ENCODE data around the gene WTAP. TPM values are rescaled to one million over a fixed set of nuclear protein-coding genes. Genes with fewer than 3 reads are reported as not detected.

The WTAP gene
- total and polyA plus RNA-seq, 2 of the 4 experiments (the other 2 are of a cell fraction), result 30.2 to 92.3 TPM

- ChIA-PET POLR2A (ENCODE audit: unreplicated experiment) (interaction anchor here (0.6 kb wide), 1 partner anchor 205 kb away, joined by 3 read pairs; no protein-coding TSS in a partner anchor), CTCF (interaction anchor here (0.6 to 1.9 kb wide), 10 partner anchors 9 to 764 kb away, joined by 3 to 5 read pairs (median 4); partner anchors contain the start of genes MRPL18 and TCP1)
- Histone ChIP-seq H2BK120ac (ENCODE audit: low read depth, low read length) (peak overlapping the region; percentile 46; the same call in 1 of the 2 replicates), H3K18ac (ENCODE audit: low read depth, low read length) (peak overlapping the region; percentile 76), H3K79me1 (ENCODE audit: low read depth in 1 of 2, low read length in 2 of 2) (peaks cover 21 to 61% of the 10 kb centered on the region in 2 experiments; a peak in 3 of 4 replicates), H3K56ac (ENCODE audit: extremely low read depth, insufficient read depth, low read length) (no peak overlapping the region), H4K20me1 (ENCODE audit: insufficient read depth, low read length) (peaks cover 11% of the 10 kb centered on the region), H3K23ac (ENCODE audit: low read depth, low read length) (peak overlapping the region; percentile 97), H2AFZ (replicated peaks; ENCODE audit: low read length, poor library complexity) (peak overlapping the region; percentile 0), H2BK5ac (ENCODE audit: low read depth, low read length, poor library complexity, severe bottlenecking) (peak overlapping the region; percentile 81), H4K91ac (ENCODE audit: insufficient read depth, low read depth, low read length) (peak overlapping the region; percentile 40), H4K5ac (ENCODE audit: low read depth, low read length) (peak overlapping the region; percentile 63; the same call in 1 of the 2 replicates), H2BK15ac (ENCODE audit: low read depth, low read length) (0 out of 3 replicates have a peak overlapping the region, but pooled peaks have one; percentile 55), H3K9me1 (ENCODE audit: insufficient read depth, low read length) (peaks cover 15% of the 10 kb centered on the region), H2AK9ac (replicated peaks; ENCODE audit: low read depth, low read length, poor library complexity) (peak overlapping the region; percentile 88), H3K9ac (ENCODE audit: low read depth, low read length) (peak overlapping the region; percentile 78), H3K27ac (ENCODE audit: insufficient read depth, low read length) (peak overlapping the region; percentile 79), H4K8ac (ENCODE audit: low read depth in 2 of 2, low read length in 2 of 2) (peak overlapping the region in 1 of 2 experiments; percentile 62; a peak in 3 of 4 replicates), H2AK5ac (ENCODE audit: low read depth, low read length) (peak overlapping the region; percentile 77; the same call in 1 of the 2 replicates), H3K4me1 (ENCODE audit: control insufficient read depth, insufficient read depth, low read length) (peaks cover 12% of the 10 kb centered on the region), H3K36me3 (ENCODE audit: control insufficient read depth, insufficient read depth, low read length) (peaks cover 30% of the 10 kb centered on the region), H3K4me2 (ENCODE audit: low read depth, low read length) (peak overlapping the region; percentile 97), H3K27me3 (ENCODE audit: control insufficient read depth, insufficient read depth, low read length) (no peaks in the 10 kb centered on the region), H3K9me3 (ENCODE audit: control insufficient read depth, insufficient read depth, low read length) (no peaks in the 10 kb centered on the region), H3K4ac (ENCODE audit: low read depth, low read length) (peak overlapping the region; percentile 74), H3K4me3 (ENCODE audit: insufficient read depth, low read depth, low read length) (peak overlapping the region; percentile 99), H2BK20ac (ENCODE audit: low read depth, low read length) (no peak overlapping the region), H3K14ac (replicated peaks; ENCODE audit: low read depth, low read length) (peak overlapping the region; percentile 89)
- DNase-seq, result peak; percentile 92
- ATAC-seq (ENCODE audit: low read depth), result peak; percentile 2; the same call in 1 of the 2 replicates
- in situ Hi-C loops (cut with MboI; ENCODE audit: low sequenced_read_pairs), result loop anchor here (5.0 to 25.0 kb wide), 3 partner anchors 41 to 271 kb away; partner anchors contain the start of genes ACAT2 and IGF2R
- TSS peak; percentile 67 for BruUV-seq (replicated peaks)
- dilution Hi-C loops (cut with HindIII; ENCODE audit: low sequenced_read_pairs, unreplicated experiment), result no loop called here
- WGBS, 2 experiments (ENCODE audit: extremely low coverage in 2 of 2, insufficient read length in 1 of 2), result 60% methylated on average over 1 of the region's 11 CpGs; no CpG with 5 or more reads in 1 of the 2 experiments
- intact Hi-C loops (cut with micrococcal nuclease), result loop anchor here (1.0 to 2.0 kb wide), 3 partner anchors 98 to 250 kb away; partner anchors contain the start of gene TCP1
- TF ChIP-seq, protein P1, sequence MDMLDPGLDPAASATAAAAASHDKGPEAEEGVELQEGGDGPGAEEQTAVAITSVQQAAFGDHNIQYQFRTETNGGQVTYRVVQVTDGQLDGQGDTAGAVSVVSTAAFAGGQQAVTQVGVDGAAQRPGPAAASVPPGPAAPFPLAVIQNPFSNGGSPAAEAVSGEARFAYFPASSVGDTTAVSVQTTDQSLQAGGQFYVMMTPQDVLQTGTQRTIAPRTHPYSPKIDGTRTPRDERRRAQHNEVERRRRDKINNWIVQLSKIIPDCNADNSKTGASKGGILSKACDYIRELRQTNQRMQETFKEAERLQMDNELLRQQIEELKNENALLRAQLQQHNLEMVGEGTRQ (IDR thresholded peaks at IDR 0.05; ENCODE audit: low read depth, low read length), result no peak
- TF ChIP-seq NFE2L2 (IDR thresholded peaks at IDR 0.05; ENCODE audit: low read depth, low read length) (no peak), MXI1 (IDR thresholded peaks at IDR 0.05; ENCODE audit: borderline replicate concordance, low read depth, low read length) (no peak), MAZ (IDR thresholded peaks at IDR 0.05; ENCODE audit: borderline replicate concordance, low read depth, low read length) (no peak), CHD1 (IDR thresholded peaks at IDR 0.05; ENCODE audit: low read depth, low read length) (no peak), POLR2A (IDR thresholded peaks at IDR 0.05; ENCODE audit: low read depth, low read length) (no peak), CEBPB (IDR thresholded peaks at IDR 0.05; ENCODE audit: low read depth, low read length) (peak; percentile 86), FOS (IDR thresholded peaks at IDR 0.05; ENCODE audit: low read depth, low read length) (no peak), RFX5 (IDR thresholded peaks at IDR 0.05; ENCODE audit: low read depth, low read length) (no peak), CTCF (conservative IDR thresholded peaks at IDR 0.05; ENCODE audit: low read depth, low read length) (peak; percentile 91), RCOR1 (IDR thresholded peaks at IDR 0.05; ENCODE audit: insufficient replicate concordance, low read length) (no peak)
- TF ChIP-seq, protein P2, sequence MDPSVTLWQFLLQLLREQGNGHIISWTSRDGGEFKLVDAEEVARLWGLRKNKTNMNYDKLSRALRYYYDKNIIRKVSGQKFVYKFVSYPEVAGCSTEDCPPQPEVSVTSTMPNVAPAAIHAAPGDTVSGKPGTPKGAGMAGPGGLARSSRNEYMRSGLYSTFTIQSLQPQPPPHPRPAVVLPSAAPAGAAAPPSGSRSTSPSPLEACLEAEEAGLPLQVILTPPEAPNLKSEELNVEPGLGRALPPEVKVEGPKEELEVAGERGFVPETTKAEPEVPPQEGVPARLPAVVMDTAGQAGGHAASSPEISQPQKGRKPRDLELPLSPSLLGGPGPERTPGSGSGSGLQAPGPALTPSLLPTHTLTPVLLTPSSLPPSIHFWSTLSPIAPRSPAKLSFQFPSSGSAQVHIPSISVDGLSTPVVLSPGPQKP (IDR thresholded peaks at IDR 0.05; ENCODE audit: borderline replicate concordance, low read depth, low read length), result no peak
Observed at GRCh38 chr6:159691133-159691962, 36.0 kb upstream of the WTAP start.
